Endothelial cell (in vitro differentiated cells): ENCODE measurements around the gene DNMT3B. TPM values are rescaled to one million over a fixed set of nuclear protein-coding genes. Genes with fewer than 3 reads are reported as not detected.

Source experiments
- DNase-seq: peaks from one replicate; pipeline ENCODE4 v3.0.0; 2021; ENCODE audit warnings: low spot score
- H3K27ac Mint-ChIP-seq: one replicate; pipeline ENCODE4 v1.8.0; 2021; ENCODE audit warnings: mixed read lengths, inconsistent platforms; ENCODE audit not compliant: unreplicated experiment
- H3K27me3 Mint-ChIP-seq: one replicate; pipeline ENCODE4 v1.8.0; 2021; ENCODE audit warnings: mild to moderate bottlenecking, moderate library complexity, mixed read lengths, inconsistent platforms; ENCODE audit not compliant: unreplicated experiment
- H3K36me3 Mint-ChIP-seq: one replicate; pipeline ENCODE4 v1.8.0; 2021; ENCODE audit warnings: mild to moderate bottlenecking, low read depth, mixed read lengths, inconsistent platforms; ENCODE audit not compliant: unreplicated experiment
- H3K4me1 Mint-ChIP-seq: one replicate; pipeline ENCODE4 v1.8.0; 2021; ENCODE audit warnings: mild to moderate bottlenecking, mixed read lengths, inconsistent platforms; ENCODE audit not compliant: unreplicated experiment
- H3K4me3 Mint-ChIP-seq: one replicate; pipeline ENCODE4 v1.8.0; 2021; ENCODE audit warnings: mild to moderate bottlenecking, mixed read lengths, inconsistent platforms; ENCODE audit not compliant: unreplicated experiment
- H3K9me3 Mint-ChIP-seq: one replicate; pipeline ENCODE4 v1.8.0; 2021; ENCODE audit warnings: mixed read lengths, inconsistent platforms; ENCODE audit not compliant: unreplicated experiment
- total RNA-seq: library from RNA; stranded (reverse); fragmentation: NEBNext Ultra II Directional; extraction: Animal tissue kit (Norgen Biotek cat#: 25700); gene quantifications from one replicate; pipeline ENCODE4 v1.2.1, GENCODE V29; 2021; ENCODE audit not compliant: unreplicated experiment
- TF ChIP-seq, protein P1 (sequence below): fragments of 200-600 bp; sonication (generic); IDR thresholded peaks from one replicate; pipeline ENCODE4 v1.5.0; 2021; ENCODE audit warnings: antibody characterized with exemption; ENCODE audit not compliant: unreplicated experiment

Gene DNMT3B
- total RNA-seq, 1 donor from 2014 or later: 77.9 TPM

DNA sequence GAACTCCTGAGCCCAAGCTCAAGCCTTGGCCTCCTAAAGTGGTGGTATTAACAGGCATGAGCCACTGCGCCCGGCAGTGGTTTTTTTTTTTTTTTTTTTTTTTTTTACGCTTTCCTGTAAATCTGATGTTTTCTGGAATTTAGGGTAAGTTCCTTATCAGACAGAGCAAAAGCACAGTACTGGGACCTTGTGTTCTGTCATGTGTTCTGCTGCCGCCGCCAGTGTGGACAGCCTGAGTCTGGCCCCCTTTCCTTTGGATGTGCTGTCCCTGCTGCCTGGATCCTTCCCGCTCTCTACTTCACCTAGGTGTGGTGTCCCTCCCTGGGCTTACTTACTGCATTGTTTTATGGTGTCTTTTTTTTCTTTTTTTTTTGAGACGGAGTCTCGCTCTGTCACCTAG lies 11.7 kb downstream of the DNMT3B start:
- TF ChIP-seq, protein P1, sequence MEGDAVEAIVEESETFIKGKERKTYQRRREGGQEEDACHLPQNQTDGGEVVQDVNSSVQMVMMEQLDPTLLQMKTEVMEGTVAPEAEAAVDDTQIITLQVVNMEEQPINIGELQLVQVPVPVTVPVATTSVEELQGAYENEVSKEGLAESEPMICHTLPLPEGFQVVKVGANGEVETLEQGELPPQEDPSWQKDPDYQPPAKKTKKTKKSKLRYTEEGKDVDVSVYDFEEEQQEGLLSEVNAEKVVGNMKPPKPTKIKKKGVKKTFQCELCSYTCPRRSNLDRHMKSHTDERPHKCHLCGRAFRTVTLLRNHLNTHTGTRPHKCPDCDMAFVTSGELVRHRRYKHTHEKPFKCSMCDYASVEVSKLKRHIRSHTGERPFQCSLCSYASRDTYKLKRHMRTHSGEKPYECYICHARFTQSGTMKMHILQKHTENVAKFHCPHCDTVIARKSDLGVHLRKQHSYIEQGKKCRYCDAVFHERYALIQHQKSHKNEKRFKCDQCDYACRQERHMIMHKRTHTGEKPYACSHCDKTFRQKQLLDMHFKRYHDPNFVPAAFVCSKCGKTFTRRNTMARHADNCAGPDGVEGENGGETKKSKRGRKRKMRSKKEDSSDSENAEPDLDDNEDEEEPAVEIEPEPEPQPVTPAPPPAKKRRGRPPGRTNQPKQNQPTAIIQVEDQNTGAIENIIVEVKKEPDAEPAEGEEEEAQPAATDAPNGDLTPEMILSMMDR: no peak
- Mint-ChIP-seq H3K36me3 (no peaks in the 10 kb centered on the region), H3K27ac (no peak overlapping the region), H3K27me3 (peaks cover 4% of the 10 kb centered on the region), H3K4me3 (no peak overlapping the region), H3K4me1 (peaks cover 18% of the 10 kb centered on the region), H3K9me3 (no peaks in the 10 kb centered on the region)
- no peak for DNase-seq

DNA sequence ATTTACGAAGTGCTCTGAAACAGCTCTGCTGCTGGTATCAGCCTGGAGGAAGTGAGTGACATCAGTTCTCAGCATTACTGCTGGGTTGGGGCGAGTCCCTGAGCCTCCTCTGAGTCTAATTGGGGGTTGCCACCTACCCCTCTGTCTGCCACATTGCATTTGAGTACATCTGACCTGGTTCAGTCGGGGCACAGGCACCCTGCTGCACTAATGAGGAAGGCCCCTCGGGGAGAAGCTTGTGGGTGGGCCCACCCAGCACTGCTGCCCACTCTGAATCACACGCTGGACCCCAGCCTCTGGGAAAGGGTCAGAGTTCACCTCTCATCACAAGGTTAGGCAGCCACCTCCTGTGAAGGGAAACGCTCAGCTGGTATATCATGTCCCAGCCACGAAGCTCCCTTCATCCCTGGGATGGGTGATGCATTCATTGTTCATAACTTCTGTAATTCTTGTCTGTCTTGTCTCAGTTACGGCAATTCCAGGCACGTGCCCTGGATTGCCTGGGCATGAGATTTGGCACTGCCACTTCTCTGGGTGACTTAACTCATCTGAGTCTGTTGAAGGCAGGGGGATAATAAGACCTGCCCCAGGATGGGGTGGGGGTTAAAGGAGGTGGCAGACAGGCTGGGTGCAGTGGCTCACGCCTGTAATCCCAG lies 13.3 kb downstream of the DNMT3B start:
- H3K36me3 Mint-ChIP-seq: no peaks in the 10 kb centered on the region
- TF ChIP-seq, protein P1: no peak
- H3K9me3 Mint-ChIP-seq: no peaks in the 10 kb centered on the region
- DNase-seq: no peak
- peaks cover 27% of the 10 kb centered on the region for H3K4me1 Mint-ChIP-seq
- H3K27ac Mint-ChIP-seq: no peak overlapping the region
- no peak overlapping the region for H3K4me3 Mint-ChIP-seq
- H3K27me3 Mint-ChIP-seq: peaks cover 5% of the 10 kb centered on the region

DNA sequence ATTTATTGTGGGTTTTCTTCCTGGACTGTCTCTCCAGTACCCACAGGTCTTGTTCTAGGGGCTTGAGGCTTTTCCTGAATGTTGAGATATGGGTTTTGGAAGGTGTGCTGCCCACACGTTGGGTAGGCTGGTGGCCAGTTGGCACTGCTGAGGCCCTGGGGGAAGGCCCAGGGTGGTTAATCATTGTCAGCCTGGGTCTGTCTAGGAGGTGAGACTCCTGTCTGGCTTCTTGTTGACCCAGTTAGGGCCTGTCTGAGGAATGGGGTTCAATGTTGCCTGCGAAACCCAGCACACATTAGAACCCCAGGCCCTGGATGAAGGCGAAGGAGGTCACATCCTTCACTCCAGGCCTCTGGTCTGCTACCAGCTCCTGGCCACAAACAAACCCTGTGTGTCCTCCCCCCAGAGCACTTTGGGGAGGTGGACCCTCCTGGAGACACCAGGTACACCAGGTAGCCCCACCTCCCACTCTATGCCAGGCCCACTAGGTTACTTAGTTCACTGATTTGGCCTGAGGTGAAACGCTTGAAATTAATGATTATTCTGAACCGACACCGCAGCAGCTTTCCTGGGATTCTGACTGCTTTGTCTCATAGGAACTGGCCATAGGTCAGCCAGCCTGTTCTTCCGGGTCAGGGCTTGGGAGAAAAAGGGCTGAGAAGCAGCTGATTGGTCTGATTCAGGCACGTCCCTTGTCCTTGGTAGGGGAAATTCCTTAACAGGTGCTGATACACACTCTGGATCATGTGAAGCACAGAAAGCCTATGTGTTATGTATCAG lies 15.2 kb downstream of the DNMT3B start:
- no peak overlapping the region for H3K4me3 Mint-ChIP-seq
- no peak overlapping the region for H3K27ac Mint-ChIP-seq
- peaks cover 8% of the 10 kb centered on the region for H3K36me3 Mint-ChIP-seq
- H3K4me1 Mint-ChIP-seq: peaks cover 39% of the 10 kb centered on the region
- no peak for DNase-seq
- peaks cover 7% of the 10 kb centered on the region for H3K27me3 Mint-ChIP-seq
- H3K9me3 Mint-ChIP-seq: no peaks in the 10 kb centered on the region
- TF ChIP-seq, protein P1: no peak

DNA sequence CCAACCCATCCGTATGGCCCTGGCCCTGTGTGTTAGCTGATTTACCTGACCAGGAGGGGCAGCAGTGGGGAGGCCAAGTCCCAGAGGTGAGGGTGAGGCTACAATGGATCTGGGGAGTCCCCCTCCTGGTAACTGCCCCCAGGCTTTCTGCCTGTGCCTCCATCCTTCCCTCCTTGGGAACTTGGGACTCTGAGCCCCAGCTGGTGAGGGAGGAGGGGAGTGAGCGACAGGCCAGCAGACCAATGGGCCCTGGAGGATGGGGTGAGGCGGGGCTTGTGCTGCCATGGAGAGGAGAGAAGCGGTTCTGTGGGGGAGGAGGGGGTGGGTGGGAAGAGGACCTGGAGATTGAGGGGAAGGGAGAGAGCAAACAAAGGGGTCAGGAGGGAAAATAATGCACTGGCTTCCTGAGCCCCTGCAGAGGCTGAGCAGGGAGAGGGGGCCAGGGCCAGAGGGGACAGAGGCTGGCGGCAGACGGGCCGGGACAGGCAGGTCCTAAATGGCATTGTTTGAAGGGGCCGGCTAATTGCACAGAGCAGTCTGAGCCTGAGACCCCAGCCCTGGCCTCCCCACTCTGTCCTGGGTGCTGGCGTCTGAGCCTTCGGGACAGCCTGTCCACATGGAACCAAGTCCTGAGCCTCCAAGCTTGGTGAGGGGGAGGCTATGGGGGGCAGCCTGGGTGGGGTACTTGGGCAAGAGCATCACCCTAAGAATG lies 17.5 kb downstream of the DNMT3B start:
- TF ChIP-seq, protein P1: no peak

More for the DNA sequence above, 17.5 kb downstream of the DNMT3B start:
- peak; percentile 74 for DNase-seq
- H3K27ac Mint-ChIP-seq: no peak overlapping the region
- no peaks in the 10 kb centered on the region for H3K9me3 Mint-ChIP-seq
- H3K4me3 Mint-ChIP-seq: no peak overlapping the region
- peaks cover 39% of the 10 kb centered on the region for H3K4me1 Mint-ChIP-seq
- H3K36me3 Mint-ChIP-seq: peaks cover 11% of the 10 kb centered on the region
- peaks cover 7% of the 10 kb centered on the region for H3K27me3 Mint-ChIP-seq
